ENCODE data around the gene SPN.

SPN gene

GRCh38 chr16:29683543-29684090, 20.6 kb downstream of the SPN start:
- H3K79me2 ChIP-seq (ENCODE audit: insufficient read depth, low read length): 0 out of 2 replicates have a peak, but pooled peaks cover 3% of the 10 kb centered on the region
- H3K36me3 ChIP-seq (ENCODE audit: insufficient read depth, low read length): peaks cover 15% of the 10 kb centered on the region; the same call in 1 of the 2 replicates
- no peak overlapping the region for H3K4me3 ChIP-seq (ENCODE audit: low read depth, low read length, poor library complexity, severe bottlenecking)
- TF ChIP-seq, protein P1, sequence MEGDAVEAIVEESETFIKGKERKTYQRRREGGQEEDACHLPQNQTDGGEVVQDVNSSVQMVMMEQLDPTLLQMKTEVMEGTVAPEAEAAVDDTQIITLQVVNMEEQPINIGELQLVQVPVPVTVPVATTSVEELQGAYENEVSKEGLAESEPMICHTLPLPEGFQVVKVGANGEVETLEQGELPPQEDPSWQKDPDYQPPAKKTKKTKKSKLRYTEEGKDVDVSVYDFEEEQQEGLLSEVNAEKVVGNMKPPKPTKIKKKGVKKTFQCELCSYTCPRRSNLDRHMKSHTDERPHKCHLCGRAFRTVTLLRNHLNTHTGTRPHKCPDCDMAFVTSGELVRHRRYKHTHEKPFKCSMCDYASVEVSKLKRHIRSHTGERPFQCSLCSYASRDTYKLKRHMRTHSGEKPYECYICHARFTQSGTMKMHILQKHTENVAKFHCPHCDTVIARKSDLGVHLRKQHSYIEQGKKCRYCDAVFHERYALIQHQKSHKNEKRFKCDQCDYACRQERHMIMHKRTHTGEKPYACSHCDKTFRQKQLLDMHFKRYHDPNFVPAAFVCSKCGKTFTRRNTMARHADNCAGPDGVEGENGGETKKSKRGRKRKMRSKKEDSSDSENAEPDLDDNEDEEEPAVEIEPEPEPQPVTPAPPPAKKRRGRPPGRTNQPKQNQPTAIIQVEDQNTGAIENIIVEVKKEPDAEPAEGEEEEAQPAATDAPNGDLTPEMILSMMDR (IDR thresholded peaks at IDR 0.05; ENCODE audit: low read length): no peak
- no peak for TF ChIP-seq EZH2 (IDR thresholded peaks at IDR 0.05; ENCODE audit: borderline replicate concordance, low read length)
- no peak overlapping the region for H3K4me2 ChIP-seq (ENCODE audit: low read length)
- H3K4me1 ChIP-seq (ENCODE audit: insufficient read depth, low read length, severe bottlenecking): peaks cover 56% of the 10 kb centered on the region
- H3F3A ChIP-seq (ENCODE audit: insufficient read depth, low read length): no peaks in the 10 kb centered on the region
- H3K27ac ChIP-seq (ENCODE audit: low read depth, low read length, poor library complexity, severe bottlenecking): no peak overlapping the region
- H3K9me2 ChIP-seq (ENCODE audit: low read depth, low read length): no peaks in the 10 kb centered on the region
- H4K20me1 ChIP-seq (ENCODE audit: insufficient read depth, low read length): no peaks in the 10 kb centered on the region
- no peaks in the 10 kb centered on the region for H3K9me3 ChIP-seq (ENCODE audit: low read length)
- no peaks in the 10 kb centered on the region for H3K27me3 ChIP-seq (ENCODE audit: insufficient read depth, low read length)
- H3K9ac ChIP-seq (ENCODE audit: low read length): no peak overlapping the region
- no peak overlapping the region for H2AFZ ChIP-seq (ENCODE audit: low read length)

DNA sequence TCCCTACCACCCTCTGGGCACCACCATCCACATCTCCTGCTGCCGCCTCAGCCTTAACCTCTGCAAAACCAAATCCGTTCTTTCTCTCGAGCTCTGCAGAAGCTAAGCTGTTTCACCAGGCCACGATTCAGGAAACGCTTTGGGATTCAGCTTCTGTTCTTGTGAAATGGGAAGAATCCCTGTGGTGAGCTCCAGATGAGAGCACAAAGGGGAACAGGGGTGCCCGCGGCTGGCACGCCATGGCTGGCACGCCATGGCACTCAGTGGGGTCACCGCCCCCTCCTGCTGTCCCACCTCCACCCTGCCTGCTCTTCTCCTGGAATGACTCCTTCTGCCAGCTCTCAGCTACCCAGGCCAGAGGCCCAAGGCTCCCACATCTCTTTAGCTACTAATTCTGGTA, 21.6 kb downstream of the SPN start:
- TF ChIP-seq EZH2 (IDR thresholded peaks at IDR 0.05; ENCODE audit: borderline replicate concordance, low read length): no peak
- TF ChIP-seq, protein P1 (IDR thresholded peaks at IDR 0.05; ENCODE audit: low read length): no peak
- Histone ChIP-seq H3F3A (ENCODE audit: insufficient read depth, low read length) (no peaks in the 10 kb centered on the region), H3K79me2 (ENCODE audit: insufficient read depth, low read length) (0 out of 2 replicates have a peak, but pooled peaks cover 3% of the 10 kb centered on the region), H3K27me3 (ENCODE audit: insufficient read depth, low read length) (no peaks in the 10 kb centered on the region), H3K4me3 (ENCODE audit: low read depth, low read length, poor library complexity, severe bottlenecking) (no peak overlapping the region), H3K9me3 (ENCODE audit: low read length) (no peaks in the 10 kb centered on the region), H4K20me1 (ENCODE audit: insufficient read depth, low read length) (no peaks in the 10 kb centered on the region), H3K36me3 (ENCODE audit: insufficient read depth, low read length) (peaks cover 15% of the 10 kb centered on the region; the same call in 1 of the 2 replicates), H3K4me1 (ENCODE audit: insufficient read depth, low read length, severe bottlenecking) (peaks cover 50% of the 10 kb centered on the region), H3K27ac (ENCODE audit: low read depth, low read length, poor library complexity, severe bottlenecking) (no peak overlapping the region), H2AFZ (ENCODE audit: low read length) (no peak overlapping the region), H3K9me2 (ENCODE audit: low read depth, low read length) (no peaks in the 10 kb centered on the region), H3K9ac (ENCODE audit: low read length) (no peak overlapping the region), H3K4me2 (ENCODE audit: low read length) (no peak overlapping the region)

DNA sequence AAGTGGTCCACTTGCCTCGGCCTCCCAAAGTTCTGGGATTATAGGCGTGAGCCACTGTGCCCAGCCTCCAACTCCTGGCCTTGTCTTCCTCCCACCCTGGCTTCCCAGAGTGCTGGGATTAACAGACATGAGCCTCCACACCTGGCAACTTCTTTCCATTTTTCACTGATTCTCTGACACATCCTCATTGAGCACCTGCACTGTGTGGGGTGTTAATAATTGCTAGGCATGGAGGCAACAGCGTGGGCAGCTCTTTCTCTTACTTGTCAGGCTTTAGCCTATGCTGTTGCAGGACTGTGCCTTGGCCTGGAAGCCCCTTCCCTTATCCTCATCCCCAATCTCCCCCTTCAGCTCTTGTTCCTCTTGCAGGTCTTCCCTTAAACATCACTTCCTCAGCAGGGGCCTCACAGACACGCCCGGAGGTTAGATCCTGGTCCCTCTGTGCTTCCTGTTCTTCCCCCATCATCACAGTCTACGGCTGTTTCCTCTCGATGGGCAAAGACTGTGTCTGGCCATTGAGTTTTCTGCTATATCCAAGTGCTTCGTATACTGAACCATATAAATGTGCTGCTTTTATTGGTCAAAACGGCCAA, 23.8 kb downstream of the SPN start:
- H3K36me3 ChIP-seq (ENCODE audit: insufficient read depth, low read length): peaks cover 22% of the 10 kb centered on the region; the same call in 1 of the 2 replicates
- TF ChIP-seq EZH2 (IDR thresholded peaks at IDR 0.05; ENCODE audit: borderline replicate concordance, low read length): no peak
- TF ChIP-seq, protein P1 (IDR thresholded peaks at IDR 0.05; ENCODE audit: low read length): no peak
- peak overlapping the region; percentile 54 for H3K27ac ChIP-seq (ENCODE audit: low read depth, low read length, poor library complexity, severe bottlenecking)
- H3K4me3 ChIP-seq (ENCODE audit: low read depth, low read length, poor library complexity, severe bottlenecking): no peak overlapping the region
- no peaks in the 10 kb centered on the region for H3K9me2 ChIP-seq (ENCODE audit: low read depth, low read length)
- H3K9me3 ChIP-seq (ENCODE audit: low read length): no peaks in the 10 kb centered on the region
- no peak overlapping the region for H2AFZ ChIP-seq (ENCODE audit: low read length)
- H4K20me1 ChIP-seq (ENCODE audit: insufficient read depth, low read length): no peaks in the 10 kb centered on the region
- no peaks in the 10 kb centered on the region for H3K27me3 ChIP-seq (ENCODE audit: insufficient read depth, low read length)
- no peaks in the 10 kb centered on the region for H3K79me2 ChIP-seq (ENCODE audit: insufficient read depth, low read length)
- H3K9ac ChIP-seq (ENCODE audit: low read length): no peak overlapping the region
- H3F3A ChIP-seq (ENCODE audit: insufficient read depth, low read length): no peaks in the 10 kb centered on the region
- no peak overlapping the region; the same call in 1 of the 2 replicates for H3K4me2 ChIP-seq (ENCODE audit: low read length)
- peaks cover 36% of the 10 kb centered on the region for H3K4me1 ChIP-seq (ENCODE audit: insufficient read depth, low read length, severe bottlenecking)

Measured in OCI-LY1 (cell line).